SK-N-SH (cell line): ENCODE data around the gene PTPN4.

ENCODE experiments used
- CTCF ChIP-seq: fragments of 200-600 bp; sonication (generic); IDR thresholded peaks from 2 replicates; pipeline ENCODE4 v1.6.1; 2017; ENCODE audit warnings: antibody characterized with exemption, mild to moderate bottlenecking, moderate library complexity
- EZH2phosphoT487 ChIP-seq: fragments of 200-600 bp; sonication (generic); IDR thresholded peaks from 2 replicates; pipeline ENCODE4 v1.6.1; 2017; ENCODE audit warnings: low read depth, mixed run types, mild to moderate bottlenecking, antibody characterized with exemption, moderate library complexity, borderline replicate concordance
- MAX ChIP-seq: IDR thresholded peaks from 2 replicates; pipeline ENCODE4 v1.4.0; 2012; ENCODE audit warnings: low read depth
- MXI1 ChIP-seq: IDR thresholded peaks from 2 replicates; pipeline ENCODE4 v1.6.1; 2012; ENCODE audit warnings: mild to moderate bottlenecking, low read depth, low read length, improper control_type of control experiment
- REST ChIP-seq: IDR thresholded peaks from 2 replicates; pipeline ENCODE4 v1.6.1; 2012; ENCODE audit warnings: mild to moderate bottlenecking, low read depth, low read length, moderate library complexity
- RFX5 ChIP-seq: IDR thresholded peaks from 2 replicates; pipeline ENCODE4 v1.6.1; 2012; ENCODE audit warnings: mild to moderate bottlenecking, improper control_type of control experiment, low read length
- SMC3 ChIP-seq: IDR thresholded peaks from 2 replicates; pipeline ENCODE4 v1.6.1; 2012; ENCODE audit warnings: low read depth, low read length, improper control_type of control experiment
- TEAD4 ChIP-seq: IDR thresholded peaks from 2 replicates; pipeline ENCODE4 v1.4.0; 2012; ENCODE audit warnings: mild to moderate bottlenecking, borderline replicate concordance; ENCODE audit not compliant: insufficient read depth
- USF2 ChIP-seq: fragments of 150-350 bp; IDR thresholded peaks from 2 replicates; pipeline ENCODE4 v1.6.1; 2017; ENCODE audit warnings: antibody characterized with exemption, low read length, low read depth, borderline replicate concordance

GRCh38 chr2:119719261-119719627, 40.5 kb upstream of the PTPN4 start:
- TF ChIP-seq USF2 (no peak), CTCF (no peak), REST (no peak), MXI1 (no peak), TEAD4 (no peak), SMC3 (no peak), MAX (no peak), RFX5 (no peak), EZH2phosphoT487 (no peak)
